ENCODE results near the gene BANP. TPM values are rescaled to one million over a fixed set of nuclear protein-coding genes. Genes with fewer than 3 reads are reported as not detected.
A peak's percentile ranks its signal among the peaks of the same experiment; 100 is the strongest.

The BANP gene
- total RNA-seq, 1 donor from 2014 or later: 28.2 TPM

DNA sequence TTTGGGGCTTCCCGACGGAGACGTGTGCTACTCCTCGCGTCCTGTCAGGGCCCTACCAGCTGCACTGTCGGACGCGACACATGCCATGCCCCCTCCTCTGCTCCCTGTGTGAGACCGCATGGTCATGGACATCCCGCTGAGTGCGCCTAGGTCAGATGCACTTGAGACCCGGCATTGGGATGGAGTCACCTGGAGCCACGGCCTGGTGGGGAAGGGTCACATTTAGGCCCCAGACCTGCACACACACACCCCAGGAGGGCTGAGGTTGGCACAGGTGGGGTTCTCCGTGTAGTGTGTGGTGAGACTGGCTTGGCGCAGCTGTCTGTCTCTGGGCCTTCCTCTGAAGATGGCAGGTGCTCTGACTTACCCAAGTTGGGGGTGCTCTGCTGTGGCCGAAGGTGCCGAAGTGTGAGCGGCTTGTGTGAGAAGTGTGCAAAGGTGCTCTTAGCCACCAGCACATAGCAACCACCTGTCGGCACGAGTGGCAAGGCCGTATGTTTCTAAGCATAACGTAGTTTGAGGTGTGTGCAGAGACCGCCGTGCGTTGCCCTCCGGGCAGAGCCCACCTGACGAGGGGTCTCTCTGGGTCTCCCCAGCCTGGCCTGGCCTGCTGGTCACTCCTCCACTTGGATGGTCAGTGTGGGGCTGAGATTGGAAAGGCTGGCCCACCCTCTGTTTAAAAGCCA lies 108.6 kb downstream of the BANP start:
- Histone ChIP-seq H3K27me3 (ENCODE audit: control insufficient read depth in 3 of 3, insufficient read depth in 3 of 3, low read length in 3 of 3) (no peaks in the 10 kb centered on the region), H3K4me1 (ENCODE audit: control insufficient read depth in 3 of 3, insufficient read depth in 3 of 3, low read length in 3 of 3) (peaks cover 14 to 17% (median 15%) of the 10 kb centered on the region in 3 donors), H3K4me3 (ENCODE audit: low read length in 3 of 3) (no peak overlapping the region), H3K9ac (ENCODE audit: low read depth in 1 of 3, low read length in 3 of 3) (no peak overlapping the region), H3K36me3 (ENCODE audit: control insufficient read depth in 3 of 3, insufficient read depth in 3 of 3, low read length in 3 of 3) (peaks cover 12 to 13% (median 13%) of the 10 kb centered on the region in 3 donors), H3K9me3 (ENCODE audit: control insufficient read depth in 3 of 3, low read length in 3 of 3) (no peaks in the 10 kb centered on the region), H3K27ac (ENCODE audit: low read depth, low read length) (no peak overlapping the region)

DNA sequence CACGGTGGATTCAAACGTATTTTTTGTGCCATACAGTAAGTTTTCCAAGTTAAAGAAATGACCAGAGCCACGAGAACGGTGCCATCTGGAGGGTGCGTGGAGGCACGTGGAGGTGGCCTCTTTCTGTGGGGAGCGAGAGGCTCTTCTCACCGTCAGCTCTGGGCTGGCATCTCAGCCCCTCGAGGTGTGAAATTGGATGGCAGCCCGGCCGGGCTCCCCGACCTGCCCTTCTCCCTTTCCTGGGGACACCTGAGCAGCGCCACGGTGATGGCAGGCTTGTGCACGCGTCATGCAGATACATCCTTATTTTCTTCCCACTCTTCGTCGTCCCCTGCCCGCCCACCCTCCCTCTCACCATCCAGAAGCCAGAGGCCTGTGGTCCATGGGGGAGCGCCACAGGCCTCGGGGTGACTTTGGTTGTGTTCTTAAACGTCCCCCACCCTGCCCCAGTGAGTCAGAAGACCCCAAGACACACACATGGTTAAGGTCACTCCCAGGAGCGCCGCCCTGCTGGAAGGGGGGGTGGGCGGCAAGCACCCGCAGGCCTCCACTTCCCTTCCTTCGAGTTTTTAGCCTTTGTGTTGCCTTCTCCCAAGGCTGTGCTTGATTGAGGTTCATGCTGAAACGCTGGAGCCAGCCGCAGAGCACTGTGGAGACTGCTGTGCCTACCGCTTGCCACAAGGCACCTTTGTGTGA lies 109.4 kb downstream of the BANP start:
- no peaks in the 10 kb centered on the region for H3K27me3 ChIP-seq (ENCODE audit: control insufficient read depth in 3 of 3, insufficient read depth in 3 of 3, low read length in 3 of 3)
- no peak overlapping the region for H3K9ac ChIP-seq (ENCODE audit: low read depth in 1 of 3, low read length in 3 of 3)
- H3K4me1 ChIP-seq (ENCODE audit: control insufficient read depth in 3 of 3, insufficient read depth in 3 of 3, low read length in 3 of 3): peaks cover 14 to 17% (median 15%) of the 10 kb centered on the region in 3 donors
- no peak overlapping the region for H3K27ac ChIP-seq (ENCODE audit: low read depth, low read length)
- no peak overlapping the region for H3K4me3 ChIP-seq (ENCODE audit: low read length in 3 of 3)
- H3K9me3 ChIP-seq (ENCODE audit: control insufficient read depth in 3 of 3, low read length in 3 of 3): no peaks in the 10 kb centered on the region
- peaks cover 12 to 13% (median 13%) of the 10 kb centered on the region in 3 donors for H3K36me3 ChIP-seq (ENCODE audit: control insufficient read depth in 3 of 3, insufficient read depth in 3 of 3, low read length in 3 of 3)

DNA sequence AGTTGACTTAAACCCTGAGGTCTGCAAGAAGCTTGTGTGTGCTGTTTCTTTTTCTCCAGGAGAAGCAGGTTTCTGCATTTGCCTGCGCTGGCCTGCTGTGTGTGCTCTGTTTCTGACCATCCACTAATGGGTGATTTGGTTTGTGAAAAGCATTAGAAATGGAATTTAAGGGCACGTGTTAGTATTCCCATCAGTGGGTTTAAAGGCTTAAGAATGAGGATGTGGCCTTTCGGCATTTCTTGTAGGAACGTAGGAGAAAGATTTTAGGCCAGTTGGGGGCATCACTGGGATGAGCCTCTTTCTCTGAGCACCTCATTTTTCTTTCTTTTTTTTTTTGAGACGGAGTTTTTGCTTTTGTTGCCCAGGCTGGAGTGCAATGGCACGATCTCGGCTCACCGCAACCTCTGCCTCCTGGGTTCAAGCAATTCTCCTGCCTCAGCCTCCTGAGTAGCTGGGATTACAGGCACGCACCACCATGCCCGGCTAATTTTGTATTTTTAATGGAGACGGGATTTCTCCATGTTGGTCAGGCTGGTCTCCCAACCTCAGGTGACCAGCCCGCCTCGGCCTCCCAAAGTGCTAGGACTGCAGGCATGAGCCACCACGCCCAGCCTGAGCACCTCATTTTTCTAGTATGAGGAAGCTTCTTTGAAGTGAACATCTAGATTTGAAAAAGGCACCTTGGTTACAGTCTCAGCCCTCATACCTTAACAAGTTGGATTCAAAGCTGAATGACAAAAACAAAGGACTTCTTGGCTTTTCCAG lies 110.3 kb downstream of the BANP start:
- Histone ChIP-seq H3K36me3 (ENCODE audit: control insufficient read depth in 3 of 3, insufficient read depth in 3 of 3, low read length in 3 of 3) (peaks cover 12 to 14% (median 13%) of the 10 kb centered on the region in 3 donors), H3K4me1 (ENCODE audit: control insufficient read depth in 3 of 3, insufficient read depth in 3 of 3, low read length in 3 of 3) (peaks cover 14 to 17% (median 15%) of the 10 kb centered on the region in 3 donors), H3K9ac (ENCODE audit: low read depth in 1 of 3, low read length in 3 of 3) (no peak overlapping the region), H3K27ac (ENCODE audit: low read depth, low read length) (no peak overlapping the region), H3K27me3 (ENCODE audit: control insufficient read depth in 3 of 3, insufficient read depth in 3 of 3, low read length in 3 of 3) (no peaks in the 10 kb centered on the region), H3K4me3 (ENCODE audit: low read length in 3 of 3) (no peak overlapping the region), H3K9me3 (ENCODE audit: control insufficient read depth in 3 of 3, low read length in 3 of 3) (no peaks in the 10 kb centered on the region)

DNA sequence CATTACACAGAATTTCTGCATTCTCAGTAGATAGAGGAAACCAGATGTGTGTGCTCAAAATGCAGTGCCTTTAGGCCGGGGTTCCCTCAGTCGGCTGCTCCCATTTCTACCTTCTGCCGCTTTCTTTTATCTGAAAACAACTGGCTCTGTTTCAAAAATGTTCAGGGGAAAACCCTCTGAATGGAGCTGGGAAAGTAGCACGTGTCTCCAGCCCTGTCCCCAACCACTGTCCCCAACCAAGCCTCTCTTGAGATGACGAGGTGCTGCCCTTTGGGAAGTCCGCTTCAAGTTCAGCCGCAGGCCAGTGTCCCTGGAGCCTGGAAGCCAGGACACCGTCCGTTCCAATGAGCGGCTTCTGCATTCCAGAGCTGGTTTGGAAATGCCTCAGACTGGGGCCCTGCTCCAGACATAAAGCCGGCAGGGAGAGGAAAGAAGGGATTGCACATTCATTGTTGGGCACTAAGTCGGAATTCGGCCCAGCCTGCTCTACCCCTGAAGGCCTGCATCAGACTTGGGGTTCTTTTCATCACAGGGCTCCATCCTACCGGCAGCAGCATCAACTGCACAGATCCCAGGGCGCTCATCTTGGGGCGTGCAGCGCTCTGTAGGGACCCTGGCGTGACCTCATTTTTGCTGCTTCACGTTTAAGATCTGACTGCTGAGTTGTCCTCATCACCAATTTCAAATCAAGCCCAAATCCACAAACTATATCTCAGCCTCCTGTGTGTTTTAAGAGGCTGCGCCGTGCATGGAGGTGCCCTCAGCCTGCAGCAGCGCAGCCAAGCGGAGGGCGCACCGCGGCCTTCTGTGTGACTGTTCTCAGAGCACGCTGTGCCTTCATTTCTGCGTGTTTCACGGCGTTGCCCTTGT lies 111.3 kb downstream of the BANP start:
- Histone ChIP-seq H3K4me1 (ENCODE audit: control insufficient read depth in 3 of 3, insufficient read depth in 3 of 3, low read length in 3 of 3) (peaks cover 14 to 17% (median 15%) of the 10 kb centered on the region in 3 donors), H3K36me3 (ENCODE audit: control insufficient read depth in 3 of 3, insufficient read depth in 3 of 3, low read length in 3 of 3) (peaks cover 11 to 14% (median 12%) of the 10 kb centered on the region in 3 donors), H3K9ac (ENCODE audit: low read depth in 1 of 3, low read length in 3 of 3) (peak overlapping the region in 1 of 3 donors; percentile 16), H3K27ac (ENCODE audit: low read depth, low read length) (no peak overlapping the region), H3K9me3 (ENCODE audit: control insufficient read depth in 3 of 3, low read length in 3 of 3) (no peaks in the 10 kb centered on the region), H3K27me3 (ENCODE audit: control insufficient read depth in 3 of 3, insufficient read depth in 3 of 3, low read length in 3 of 3) (no peaks in the 10 kb centered on the region), H3K4me3 (ENCODE audit: low read length in 3 of 3) (no peak overlapping the region)

DNA sequence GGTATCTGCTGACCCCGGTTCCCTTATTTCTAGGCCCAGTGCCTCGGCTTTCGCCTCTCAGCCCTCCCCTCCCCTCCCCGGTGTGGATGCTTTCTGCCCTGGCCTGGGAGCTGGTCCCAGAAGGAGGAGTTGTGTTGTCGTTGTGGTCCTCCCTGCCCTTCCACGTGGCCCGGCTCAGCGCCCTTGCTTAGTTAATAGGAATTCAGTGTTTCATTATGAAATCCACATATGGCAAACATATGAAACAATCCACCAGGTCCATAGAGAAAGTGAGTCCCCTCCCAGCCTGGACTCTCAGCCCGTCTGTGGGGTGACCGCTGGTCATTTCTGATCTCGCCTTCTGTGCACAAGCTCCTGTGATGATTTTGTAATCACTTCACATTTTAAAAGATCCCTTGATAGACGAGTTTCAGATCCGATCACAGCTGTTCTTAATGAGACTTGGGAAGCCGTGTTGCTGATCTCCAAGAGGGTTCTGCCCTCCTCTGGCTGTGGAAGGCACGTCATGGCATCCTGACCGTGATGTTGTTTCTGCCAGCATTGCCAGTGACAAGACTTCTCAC lies 112.1 kb downstream of the BANP start:
- no peak overlapping the region for H3K4me3 ChIP-seq (ENCODE audit: low read length in 3 of 3)
- H3K27me3 ChIP-seq (ENCODE audit: control insufficient read depth in 3 of 3, insufficient read depth in 3 of 3, low read length in 3 of 3): no peaks in the 10 kb centered on the region
- no peaks in the 10 kb centered on the region for H3K9me3 ChIP-seq (ENCODE audit: control insufficient read depth in 3 of 3, low read length in 3 of 3)
- peaks cover 14 to 17% (median 15%) of the 10 kb centered on the region in 3 donors for H3K4me1 ChIP-seq (ENCODE audit: control insufficient read depth in 3 of 3, insufficient read depth in 3 of 3, low read length in 3 of 3)
- H3K9ac ChIP-seq (ENCODE audit: low read depth in 1 of 3, low read length in 3 of 3): peak overlapping the region in 1 of 3 donors; percentile 33
- H3K27ac ChIP-seq (ENCODE audit: low read depth, low read length): no peak overlapping the region
- H3K36me3 ChIP-seq (ENCODE audit: control insufficient read depth in 3 of 3, insufficient read depth in 3 of 3, low read length in 3 of 3): peaks cover 11 to 14% (median 12%) of the 10 kb centered on the region in 3 donors

DNA sequence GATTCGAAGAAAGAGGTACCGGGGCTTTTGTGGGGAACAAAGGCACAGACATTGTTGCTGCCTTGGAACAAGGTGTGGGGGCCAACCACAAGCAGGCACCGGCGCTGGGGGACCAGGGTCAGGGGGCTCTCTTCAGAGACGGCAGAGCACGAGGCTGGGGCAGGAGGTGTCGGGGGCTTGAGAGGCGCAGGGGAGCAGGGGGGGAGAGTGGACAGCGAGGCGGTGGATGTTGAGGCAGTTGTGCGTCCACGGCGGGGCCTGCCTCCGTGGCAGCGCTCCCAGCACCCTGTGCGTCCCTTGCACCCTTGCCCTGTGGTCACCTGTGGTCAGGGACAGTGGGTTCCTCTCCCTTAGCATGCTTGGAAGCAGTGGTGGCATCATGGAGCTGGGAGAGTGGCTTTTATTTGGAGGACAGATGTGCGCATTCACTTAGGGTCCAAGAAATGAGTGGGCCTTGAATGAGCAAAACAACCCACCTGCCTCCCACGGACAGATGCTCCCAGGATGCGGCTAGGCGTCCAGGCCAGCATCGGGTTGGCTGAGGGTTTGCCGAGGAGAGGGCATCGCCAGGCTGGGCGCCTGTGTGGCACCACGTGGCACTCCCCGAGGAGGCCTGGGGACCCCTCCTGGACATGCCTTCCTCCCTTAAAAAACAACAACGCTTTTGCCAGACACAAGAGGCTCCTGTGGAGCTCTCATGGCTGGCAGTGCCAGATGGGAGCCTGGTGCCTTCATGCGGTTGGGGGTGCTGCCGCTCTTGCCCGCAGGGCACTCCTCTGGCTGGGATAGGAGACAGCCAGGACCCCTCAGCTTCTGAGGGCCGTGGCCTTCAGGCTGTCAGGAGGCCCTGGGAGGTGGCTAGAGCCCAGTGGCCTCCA lies 113.0 kb downstream of the BANP start:
- Histone ChIP-seq H3K36me3 (ENCODE audit: control insufficient read depth in 3 of 3, insufficient read depth in 3 of 3, low read length in 3 of 3) (peaks cover 11 to 14% (median 12%) of the 10 kb centered on the region in 3 donors), H3K9me3 (ENCODE audit: control insufficient read depth in 3 of 3, low read length in 3 of 3) (no peaks in the 10 kb centered on the region), H3K4me1 (ENCODE audit: control insufficient read depth in 3 of 3, insufficient read depth in 3 of 3, low read length in 3 of 3) (peaks cover 14 to 17% (median 15%) of the 10 kb centered on the region in 3 donors), H3K4me3 (ENCODE audit: low read length in 3 of 3) (no peak overlapping the region), H3K27me3 (ENCODE audit: control insufficient read depth in 3 of 3, insufficient read depth in 3 of 3, low read length in 3 of 3) (no peaks in the 10 kb centered on the region), H3K9ac (ENCODE audit: low read depth in 1 of 3, low read length in 3 of 3) (no peak overlapping the region), H3K27ac (ENCODE audit: low read depth, low read length) (no peak overlapping the region)

DNA sequence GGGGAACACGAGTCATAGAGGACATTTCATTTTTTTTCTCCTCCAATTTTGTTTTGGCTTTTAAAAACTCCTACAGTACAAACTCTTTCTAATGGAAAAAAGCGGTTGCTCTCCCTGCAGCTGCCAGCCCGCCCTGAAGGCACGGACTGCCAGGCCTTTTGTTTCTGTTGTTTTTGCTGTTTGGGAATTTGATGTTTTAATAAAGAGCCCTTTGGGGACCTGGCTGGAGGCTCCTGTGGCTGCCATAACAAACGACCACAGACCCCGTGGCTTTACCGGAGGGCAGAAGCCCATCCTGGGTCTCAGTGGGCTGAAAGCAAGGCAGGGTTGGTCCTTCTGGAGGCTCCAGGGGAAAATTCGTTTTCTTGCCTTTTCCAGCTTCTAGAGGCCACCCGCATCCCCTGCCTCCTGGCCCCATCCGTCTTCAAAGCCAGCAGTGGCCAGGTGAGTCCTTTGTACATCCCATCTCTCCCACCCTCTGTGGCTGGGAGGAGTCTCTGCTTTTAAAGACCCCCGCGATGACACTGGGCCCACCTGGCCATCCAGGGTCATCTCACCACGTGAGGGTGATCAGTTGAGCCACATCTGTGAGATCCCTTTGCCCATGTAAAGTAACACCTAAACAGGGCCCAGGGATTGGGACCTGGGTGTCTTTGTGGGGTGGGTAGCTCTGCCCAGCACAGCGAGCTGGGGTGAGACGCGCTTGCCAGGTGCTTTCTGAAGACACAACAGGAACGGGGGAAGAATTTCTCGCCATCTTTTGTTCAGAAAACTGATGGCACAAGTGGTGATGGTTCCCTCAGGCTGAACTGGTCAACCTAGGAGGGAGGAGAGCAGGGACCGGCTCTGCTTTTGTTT lies 113.9 kb downstream of the BANP start:
- H3K36me3 ChIP-seq (ENCODE audit: control insufficient read depth in 3 of 3, insufficient read depth in 3 of 3, low read length in 3 of 3): peaks cover 10 to 15% (median 13%) of the 10 kb centered on the region in 3 donors

DNA sequence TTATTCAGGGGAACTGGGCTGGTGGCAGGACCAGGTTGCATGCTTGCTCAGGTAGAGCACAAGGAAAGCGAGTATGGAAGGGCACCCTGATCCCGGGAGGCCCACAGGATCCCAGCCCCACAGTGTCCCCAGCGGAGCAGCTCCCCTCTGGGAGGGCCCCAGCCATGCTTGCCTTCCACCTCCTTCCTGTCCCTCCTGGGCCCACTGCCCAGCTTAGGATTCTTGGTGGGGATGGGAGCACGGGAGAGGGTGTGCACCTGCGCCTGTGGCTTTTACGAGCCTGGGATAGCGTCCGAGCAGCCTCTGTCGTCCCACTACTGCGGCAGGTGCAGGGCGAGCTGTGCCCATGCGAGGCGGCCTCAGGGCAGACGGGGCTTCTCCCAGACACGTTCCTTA lies 114.5 kb downstream of the BANP start:
- Histone ChIP-seq H3K9me3 (ENCODE audit: control insufficient read depth in 3 of 3, low read length in 3 of 3) (no peaks in the 10 kb centered on the region), H3K27me3 (ENCODE audit: control insufficient read depth in 3 of 3, insufficient read depth in 3 of 3, low read length in 3 of 3) (no peaks in the 10 kb centered on the region), H3K9ac (ENCODE audit: low read depth in 1 of 3, low read length in 3 of 3) (no peak overlapping the region), H3K4me1 (ENCODE audit: control insufficient read depth in 3 of 3, insufficient read depth in 3 of 3, low read length in 3 of 3) (peaks cover 14 to 17% (median 15%) of the 10 kb centered on the region in 3 donors), H3K27ac (ENCODE audit: low read depth, low read length) (no peak overlapping the region), H3K4me3 (ENCODE audit: low read length in 3 of 3) (no peak overlapping the region), H3K36me3 (ENCODE audit: control insufficient read depth in 3 of 3, insufficient read depth in 3 of 3, low read length in 3 of 3) (peaks cover 8 to 17% (median 12%) of the 10 kb centered on the region in 3 donors)

More for the DNA sequence above, 113.9 kb downstream of the BANP start:
- Histone ChIP-seq H3K4me3 (ENCODE audit: low read length in 3 of 3) (no peak overlapping the region), H3K27ac (ENCODE audit: low read depth, low read length) (no peak overlapping the region), H3K9ac (ENCODE audit: low read depth in 1 of 3, low read length in 3 of 3) (no peak overlapping the region), H3K9me3 (ENCODE audit: control insufficient read depth in 3 of 3, low read length in 3 of 3) (no peaks in the 10 kb centered on the region), H3K4me1 (ENCODE audit: control insufficient read depth in 3 of 3, insufficient read depth in 3 of 3, low read length in 3 of 3) (peaks cover 14 to 17% (median 15%) of the 10 kb centered on the region in 3 donors), H3K27me3 (ENCODE audit: control insufficient read depth in 3 of 3, insufficient read depth in 3 of 3, low read length in 3 of 3) (no peaks in the 10 kb centered on the region)
